RPMI8226 (cell line): ENCODE data around the gene KIF16B.
"Not testable (repeated sequence)": the region's sequence is repeated elsewhere in the genome, so short reads cannot be mapped to it uniquely, and the experiment has no call there.

Experiments used
- DNase-seq: peaks from one replicate; pipeline ENCODE4 v3.0.0-alpha.2; 2015

The KIF16B gene

GRCh38 chr20:16553684-16554083 lies 19.6 kb downstream of the KIF16B start:
- DNase-seq: no peak

GRCh38 chr20:16553101-16553500 lies 20.1 kb downstream of the KIF16B start:
- DNase-seq: no peak

- DNase-seq: no peak
Observed at GRCh38 chr20:16552015-16552414, 21.2 kb downstream of the KIF16B start.

DNA sequence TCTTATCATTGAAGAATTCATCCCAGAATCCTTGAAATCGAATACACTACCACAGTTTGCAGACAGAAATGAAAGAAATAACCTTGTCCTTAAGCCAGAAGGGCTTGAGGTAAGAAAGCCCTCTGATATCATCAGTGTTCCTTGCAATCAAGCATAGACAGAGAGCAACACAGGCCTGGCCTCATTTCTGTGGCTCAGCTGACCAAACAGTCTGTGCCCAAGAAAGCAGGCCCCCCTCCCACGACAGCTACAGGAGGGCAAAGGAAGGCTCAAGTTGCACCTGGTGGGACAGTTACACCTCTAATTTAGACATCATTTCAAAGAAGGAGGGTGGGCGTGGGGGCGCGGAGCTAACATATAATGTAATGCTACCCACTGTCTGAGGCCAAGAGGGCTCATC lies 21.6 kb downstream of the KIF16B start:
- DNase-seq: no peak

- DNase-seq: no peak
Observed at GRCh38 chr20:16548068-16548672, 25.1 kb downstream of the KIF16B start.

DNA sequence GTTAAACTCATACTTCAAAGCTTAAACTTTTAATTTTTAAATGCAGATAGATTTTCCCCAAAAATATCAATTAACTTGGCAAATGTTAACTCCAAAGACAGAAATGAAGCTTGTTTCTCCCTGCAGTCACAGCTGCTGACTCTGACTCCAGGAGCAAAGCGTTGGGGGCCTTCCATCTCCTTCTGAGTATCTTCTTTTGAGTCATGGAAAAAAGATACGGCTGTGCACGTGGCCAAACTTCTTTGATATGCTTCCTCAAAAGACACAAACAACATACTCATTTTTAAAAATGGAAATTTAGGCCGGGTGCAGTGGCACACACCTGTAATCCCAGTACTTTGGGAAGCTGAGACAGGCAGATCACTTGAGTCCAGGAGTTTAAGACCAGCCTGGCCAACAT lies 28.3 kb downstream of the KIF16B start:
- DNase-seq: no peak

DNA sequence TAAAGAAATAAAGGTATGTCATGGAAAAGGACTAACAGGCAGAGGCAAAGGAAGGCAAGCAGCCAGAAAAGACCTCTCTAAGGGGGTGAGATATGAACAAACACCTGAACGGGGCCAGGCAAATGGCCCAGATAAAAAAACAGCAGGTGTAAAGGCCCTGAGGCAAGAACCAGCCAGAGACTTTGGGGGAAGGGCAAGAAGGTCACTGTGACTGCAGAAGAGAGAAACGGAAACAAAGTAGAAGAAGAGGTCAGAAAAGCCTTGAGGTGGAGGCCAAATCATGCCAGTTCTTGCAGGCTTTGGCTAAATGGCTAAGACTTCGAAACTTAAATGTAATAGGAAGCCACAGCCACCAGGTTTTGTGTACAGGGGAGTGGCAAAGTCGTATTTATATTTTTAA lies 30.8 kb downstream of the KIF16B start:
- no peak for DNase-seq

- DNase-seq: no peak
Observed at GRCh38 chr20:16541878-16542277, 31.4 kb downstream of the KIF16B start.

DNA sequence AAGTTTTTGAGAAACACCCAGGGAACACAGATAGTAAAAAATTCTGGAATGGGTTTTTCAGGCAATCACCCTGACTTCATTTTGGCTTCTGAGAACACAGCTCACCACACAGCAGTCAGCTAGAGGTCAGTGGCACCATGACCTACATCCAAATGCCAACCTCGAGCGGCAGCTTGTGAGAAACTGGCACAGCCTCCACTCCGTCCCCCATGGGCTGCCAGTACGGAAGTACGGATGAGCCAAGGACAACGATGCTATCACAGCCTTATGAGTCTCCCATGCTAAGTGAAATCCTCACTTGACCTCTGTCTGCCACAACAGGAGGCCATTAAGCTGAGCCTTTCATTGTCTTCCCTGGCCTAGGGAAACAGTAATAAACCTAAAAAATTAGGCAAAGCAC lies 32.0 kb downstream of the KIF16B start:
- DNase-seq: no peak

DNA sequence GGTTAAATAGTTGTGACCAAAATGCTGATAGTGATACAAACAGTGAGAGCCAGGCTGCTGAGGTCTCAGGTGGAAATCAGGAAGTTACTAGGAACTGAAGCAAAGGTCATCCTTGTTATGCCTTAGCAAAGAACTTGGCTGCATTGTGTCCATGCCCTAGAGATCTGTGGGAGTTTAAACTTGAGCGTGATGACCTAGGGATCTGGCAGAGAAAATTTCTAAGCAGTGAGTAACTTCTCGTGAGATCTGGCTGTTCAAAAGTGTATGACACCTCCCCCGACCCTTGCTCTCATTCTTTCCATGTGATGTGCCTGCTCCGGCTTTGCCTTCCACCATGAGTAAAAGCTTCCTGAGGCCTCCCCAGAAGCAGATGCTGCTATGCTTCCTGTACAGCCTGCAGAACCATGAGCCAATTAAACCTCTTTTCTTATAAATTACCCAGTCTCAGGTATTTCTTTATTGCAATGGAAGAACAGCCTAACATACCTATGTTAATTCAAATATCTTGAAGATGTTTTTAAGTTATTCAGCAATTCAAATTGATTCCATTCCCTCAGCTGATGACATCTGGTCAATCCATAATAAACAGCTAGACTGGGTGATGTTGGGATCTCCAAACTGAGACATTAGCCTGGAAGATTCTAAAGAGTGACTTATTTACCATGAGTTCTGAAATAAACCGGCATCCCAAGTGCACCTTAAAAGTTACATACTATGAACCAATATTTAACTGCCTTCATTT lies 33.8 kb downstream of the KIF16B start:
- no peak for DNase-seq

- DNase-seq: no peak
Observed at GRCh38 chr20:16538779-16539178, 34.5 kb downstream of the KIF16B start.

DNA sequence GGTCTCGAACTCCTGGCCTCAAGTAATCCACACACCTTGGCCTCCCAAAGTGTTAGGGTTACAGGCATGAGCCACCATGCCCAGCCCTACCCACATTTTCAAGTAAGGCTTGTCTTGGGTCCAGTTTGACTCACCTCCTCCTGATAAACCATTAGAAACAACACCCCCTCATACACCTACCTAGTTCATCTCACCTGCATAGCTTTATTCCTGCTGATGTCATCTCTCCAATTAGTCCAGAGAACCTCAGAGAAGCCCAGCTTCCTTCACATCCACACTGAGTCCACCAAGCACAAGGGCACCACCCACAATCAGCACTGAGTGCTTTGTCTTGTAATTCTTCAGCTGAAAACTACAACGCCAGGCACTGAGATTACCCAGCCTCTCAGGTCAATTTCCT lies 35.3 kb downstream of the KIF16B start:
- DNase-seq: no peak

GRCh38 chr20:16537025-16537665 lies 36.1 kb downstream of the KIF16B start:
- DNase-seq: peak; percentile 8

DNA sequence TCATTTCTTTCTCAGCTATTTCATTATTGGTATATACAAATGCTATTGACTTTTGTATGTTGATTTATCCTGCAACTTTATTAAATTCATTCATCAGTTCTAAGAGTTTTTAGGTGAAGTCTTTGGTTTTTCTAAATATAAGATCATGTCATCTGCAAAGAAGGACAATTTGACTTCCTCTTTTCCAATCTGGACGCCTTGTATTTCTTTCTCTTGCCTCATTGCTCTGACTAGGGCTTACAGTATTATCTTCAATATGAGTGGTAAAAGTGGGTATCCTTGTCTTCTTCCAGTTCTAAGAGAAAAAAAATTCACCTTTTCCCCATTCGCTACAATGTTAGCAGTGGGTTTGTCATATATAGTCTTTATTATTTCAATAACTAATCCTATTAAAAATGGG lies 38.0 kb downstream of the KIF16B start:
- DNase-seq: no peak

- DNase-seq: no peak
Observed at GRCh38 chr20:16533502-16533901, 39.7 kb downstream of the KIF16B start.

- DNase-seq: no peak
Observed at GRCh38 chr20:16531485-16531884, 41.8 kb downstream of the KIF16B start.

DNA sequence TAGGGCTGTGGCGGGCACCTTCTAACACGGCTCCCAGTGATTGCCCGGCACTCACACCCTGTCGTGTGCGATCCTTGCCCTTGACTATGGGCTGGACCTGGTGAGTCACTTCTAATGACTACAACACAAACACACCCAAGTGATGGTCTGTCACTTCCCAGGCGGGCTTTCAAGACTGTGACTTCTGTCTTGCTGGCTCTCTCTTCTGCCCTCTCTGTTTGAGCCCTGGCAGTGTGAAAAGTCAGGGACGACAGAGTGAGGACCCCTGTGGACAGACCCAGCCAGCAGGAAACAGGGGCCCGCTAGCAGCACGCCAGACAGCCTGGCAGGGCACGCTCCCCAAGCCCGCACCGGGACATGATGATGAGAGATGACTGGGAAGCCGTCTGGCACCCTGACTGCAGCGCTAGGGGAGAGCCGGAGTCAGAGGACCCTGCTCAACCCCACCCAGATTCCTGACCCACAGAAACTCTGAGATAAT lies 43.0 kb downstream of the KIF16B start:
- no peak for DNase-seq

GRCh38 chr20:16528078-16528477 lies 45.2 kb downstream of the KIF16B start:
- no peak for DNase-seq

DNA sequence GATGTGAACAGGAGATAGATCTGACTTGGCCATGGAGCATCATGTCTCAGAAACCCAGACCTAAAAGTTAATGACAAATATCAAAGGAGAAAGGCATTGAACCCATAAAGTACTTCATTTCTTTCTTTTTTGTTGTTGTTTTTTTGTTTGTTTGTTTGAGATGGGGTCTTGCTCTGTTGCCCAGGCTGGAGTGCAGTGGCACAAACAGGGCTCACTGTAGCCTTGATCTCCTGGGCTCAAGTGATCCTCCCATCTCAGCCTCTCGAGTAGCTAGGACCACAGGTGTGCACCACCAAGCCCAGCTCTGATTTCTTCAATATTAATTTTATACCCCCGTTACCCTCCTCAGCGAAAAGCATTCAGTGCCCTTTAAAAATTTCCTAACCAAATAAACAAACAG lies 45.8 kb downstream of the KIF16B start:
- DNase-seq: no peak

GRCh38 chr20:16526433-16527380 lies 46.5 kb downstream of the KIF16B start:
- DNase-seq: no peak

- DNase-seq: not testable (repeated sequence)
Observed at GRCh38 chr20:16522651-16523050, 50.6 kb downstream of the KIF16B start.

GRCh38 chr20:16520154-16520553 lies 53.1 kb downstream of the KIF16B start:
- DNase-seq: no peak

DNA sequence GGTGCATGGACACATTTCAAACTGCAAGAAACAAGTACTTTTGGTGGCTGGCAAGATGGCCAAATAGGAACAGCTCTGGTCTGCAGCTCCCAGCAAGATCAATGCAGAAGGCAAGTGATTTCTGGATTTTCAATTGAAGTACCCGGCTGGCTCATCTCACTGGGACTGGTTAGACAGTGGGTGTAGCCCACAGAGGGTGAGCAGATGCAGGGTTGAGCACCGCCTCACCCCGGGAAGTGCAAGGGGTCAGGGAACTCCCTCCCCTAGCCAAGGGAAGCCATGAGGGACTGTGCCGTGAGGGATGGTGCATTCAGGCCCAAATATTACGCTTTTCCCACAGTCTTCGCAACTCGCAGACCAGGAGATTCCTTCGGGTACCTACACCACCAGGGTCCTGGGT lies 53.6 kb downstream of the KIF16B start:
- DNase-seq: not testable (repeated sequence)
